K562 (cell line): ENCODE measurements around the gene ZFYVE28. TPM values are rescaled to one million over a fixed set of nuclear protein-coding genes. Genes with fewer than 3 reads are reported as not detected.

ENCODE experiments used
- ATAC-seq: fragments of 200-7000 bp; cut with Tn5 transposase; 3 replicates; pipeline ENCODE4 v1.9.1; 2020; ENCODE audit warnings: moderate library complexity
- BruUV-seq: library from RNA; stranded (reverse); fragments of 400-500 nt; replicated peaks from 2 replicates; lab custom pipeline; 2021; lab: Mats Ljungman, UMichigan
- CTCF ChIA-PET: fragments of 300-600 bp; formaldehyde crosslinking; extraction: SDS; loops from one replicate; lab custom pipeline; 2021; ENCODE audit warnings: low intra/inter-chr PET ratio; lab: Yijun Ruan, JAX
- POLR2A ChIA-PET: fragments of 300-600, 350-650 bp; sonication (Branson Sonifier 250); formaldehyde crosslinking; extraction: SDS; loops from one replicate; lab custom pipeline; 2021; ENCODE audit warnings: antibody characterized with exemption, inconsistent platforms; lab: Yijun Ruan, JAX
- DNase-seq, 4 experiments: peaks; one replicate each; pipeline versions ENCODE4 v3.0.0 to v3.0.0-alpha.2; 2011 to 2018; ENCODE audit warnings: low spot score in 3 of 4, mixed read lengths in 3 of 4; ENCODE audit errors: extremely low read depth in 1 of 4
- FAIRE-seq: peaks from 2 replicates; lab custom pipeline; 2011; peaks lifted over from hg19 to GRCh38; lab: Jason Lieb, UNC
- H2AFZ ChIP-seq: 2 replicates; pipeline ENCODE4 v1.6.0; 2011; ENCODE audit warnings: low read depth, low read length, control low read depth, inconsistent platforms
- H3K27ac ChIP-seq: fragments of 200-600 bp; 3 replicates; pipeline ENCODE4 v1.8.0; 2011; ENCODE audit warnings: low read depth, mild to moderate bottlenecking, control low read depth, inconsistent platforms, low read length, moderate library complexity, mixed read lengths; ENCODE audit errors: extremely low read depth
- H3K27me3 ChIP-seq, 2 experiments: fragments of 300-600 bp in 1 of 2; 2 replicates in 1 of 2; 3 replicates in 1 of 2; pipeline versions ENCODE4 v1.6.0 to v1.8.0; 2011; ENCODE audit warnings: inconsistent platforms in 2 of 2, low read length in 2 of 2, mild to moderate bottlenecking in 1 of 2, mixed read lengths in 1 of 2, moderate library complexity in 1 of 2; ENCODE audit not compliant: control insufficient read depth in 2 of 2, insufficient read depth in 2 of 2
- H3K36me3 ChIP-seq: fragments of 300-600 bp; 3 replicates; pipeline ENCODE4 v1.8.0; 2011; ENCODE audit warnings: mild to moderate bottlenecking, low read length, inconsistent platforms; ENCODE audit not compliant: control insufficient read depth, insufficient read depth
- H3K4me1 ChIP-seq, 2 experiments: fragments of 200-600 bp in 1 of 2; replicated peaks in 1 of 2; 2 replicates in 1 of 2; 3 replicates in 1 of 2; pipeline versions ENCODE4 v1.5.1 to v1.8.0; 2011; ENCODE audit warnings: inconsistent platforms in 2 of 2, low read length in 2 of 2, mild to moderate bottlenecking in 1 of 2, mixed read lengths in 1 of 2, moderate library complexity in 1 of 2; ENCODE audit not compliant: control insufficient read depth in 2 of 2, insufficient read depth in 2 of 2
- H3K4me2 ChIP-seq: 2 replicates; pipeline ENCODE4 v1.6.1; 2011; ENCODE audit warnings: low read length, control low read depth, inconsistent platforms, mixed read lengths; ENCODE audit not compliant: insufficient read depth
- H3K4me3 ChIP-seq: fragments of 200-600 bp; sonication (generic), shearing (Covaris generic); 2 replicates; pipeline ENCODE4 v1.5.1; 2016; ENCODE audit warnings: control low read depth, inconsistent platforms
- H3K79me2 ChIP-seq: fragments of 200-600 bp; 3 replicates; pipeline ENCODE4 v1.8.0; 2011; ENCODE audit warnings: low read length, inconsistent platforms; ENCODE audit not compliant: control insufficient read depth, insufficient read depth
- H3K9ac ChIP-seq, 2 experiments: 2 replicates each; pipeline versions ENCODE4 v1.6.0 to v1.6.1; 2011; ENCODE audit warnings: low read depth in 2 of 2, low read length in 2 of 2, control low read depth in 1 of 2, inconsistent platforms in 1 of 2, mild to moderate bottlenecking in 1 of 2, mixed read lengths in 1 of 2; ENCODE audit not compliant: insufficient read depth in 1 of 2
- H3K9me1 ChIP-seq: one replicate; pipeline ENCODE4 v1.6.0; 2011; ENCODE audit warnings: inconsistent platforms, mild to moderate bottlenecking, low read length, moderate library complexity; ENCODE audit not compliant: control insufficient read depth, insufficient read depth
- H3K9me3 ChIP-seq: replicated peaks from 2 replicates; pipeline ENCODE4 v1.5.1; 2011; ENCODE audit warnings: low read depth, low read length, inconsistent platforms; ENCODE audit not compliant: control insufficient read depth, insufficient read depth
- H4K20me1 ChIP-seq: replicated peaks from 2 replicates; pipeline ENCODE4 v1.6.1; 2011; ENCODE audit warnings: low read length, inconsistent platforms, mixed read lengths; ENCODE audit not compliant: control insufficient read depth, insufficient read depth
- CBFA2T2 ChIP-seq: fragments of 450-650 bp; conservative IDR thresholded peaks from 2 replicates; pipeline ENCODE4 v1.6.1; 2017; ENCODE audit warnings: mild to moderate bottlenecking
- E2F1 ChIP-seq: sonication (generic); formaldehyde crosslinking; IDR thresholded peaks from 2 replicates; pipeline ENCODE4 v1.8.1; 2023; ENCODE audit warnings: mild to moderate bottlenecking, missing genetic modification reagents, moderate library complexity
- POLR2G ChIP-seq: fragments of 200-400 bp; formaldehyde crosslinking; IDR thresholded peaks from 2 replicates; pipeline ENCODE4 v1.6.1; 2017; ENCODE audit warnings: low read depth, mild to moderate bottlenecking, antibody characterized with exemption, low read length, moderate library complexity
- RBM39 ChIP-seq: fragments of 200-400 bp; formaldehyde crosslinking; optimal IDR thresholded peaks from 2 replicates; pipeline ENCODE3; 2018; ENCODE audit warnings: low read depth, low read length
- WGBS: fragments of 100-300 bp; shearing (Covaris generic); methylation state at CpG from one replicate; pipeline ENCODE4 v1.1.6; 2016; ENCODE audit warnings: low coverage, mixed read lengths; ENCODE audit not compliant: insufficient coverage; ENCODE audit errors: missing lambda C conversion rate; 5-methylcytosine and 5-hydroxymethylcytosine counted together
- in situ Hi-C: fragments of 300-500 bp; cut with MboI; formaldehyde crosslinking; loops from 4 replicates; pipeline ENCODE4 v1.15.0; 2018; ENCODE audit warnings: inconsistent platforms, mixed read lengths
- intact Hi-C: fragments of 100-400 bp; cut with micrococcal nuclease; formaldehyde crosslinking; loops from 2 replicates; pipeline ENCODE4 v1.14.2; 2022
- polyA plus RNA-seq, 8 experiments: library from polyadenylated mRNA; depleted of rRNA in 4 of 8; stranded (reverse) in 5 of 8; unstranded in 3 of 8; fragments of >200 nt; fragmentation: Nextera tagmentation in 2 of 8; fragmentation: Illumina TruSeq in 1 of 8; extraction: Ambion mirVana in 2 of 8; extraction: Trizol in 1 of 8; gene quantifications; 2 replicates each; pipeline versions ENCODE4 v1.2.1 to v1.2.3, GENCODE V29; 2011 to 2014; ENCODE audit warnings: inconsistent platforms in 1 of 8, missing spikeins in 1 of 8
- total RNA-seq, 7 experiments: library from RNA; depleted of rRNA in 6 of 7; stranded (reverse); fragments of >200 nt in 6 of 7; fragmentation: Illumina TruSeq in 2 of 7; extraction: Trizol in 2 of 7; gene quantifications; 2 replicates each; pipeline versions ENCODE4 v1.2.1 to v1.2.3, GENCODE V29; 2011 to 2021; ENCODE audit warnings: low replicate concordance in 1 of 7

The ZFYVE28 gene
- total and polyA plus RNA-seq, 9 of the 15 experiments (the other 6 are each of a cell fraction or from before 2014, with no cell fraction given): 1.3 to 24.8 (median 8.9) TPM

GRCh38 chr4:2367626-2368025, 50.8 kb downstream of the ZFYVE28 start:
- H3K9ac ChIP-seq: no peak overlapping the region
- no peak overlapping the region for H3K4me3 ChIP-seq
- H3K9me3 ChIP-seq: peaks cover 3% of the 10 kb centered on the region; the same call in 1 of the 2 replicates
- intact Hi-C loops: no loop called here
- H3K27ac ChIP-seq: no peak overlapping the region
- ChIA-PET POLR2A (no interaction called here), CTCF (no interaction called here)
- H3K79me2 ChIP-seq: peaks cover 17% of the 10 kb centered on the region; the same call in 2 of the 3 replicates
- TF ChIP-seq CBFA2T2 (no peak), POLR2G (peak; percentile 30; the same call in 1 of the 2 replicates)
- peaks cover 14% of the 10 kb centered on the region; the same call in 1 of the 3 replicates for H3K36me3 ChIP-seq
- in situ Hi-C loops: no loop called here
- ATAC-seq: no peak
- peaks cover 14 to 42% of the 10 kb centered on the region in 2 experiments; a peak in 3 of 5 replicates for H3K4me1 ChIP-seq
- FAIRE-seq: no peak
- no peak overlapping the region for H3K4me2 ChIP-seq
- no peak overlapping the region for H2AFZ ChIP-seq
- H3K9me1 ChIP-seq: no peaks in the 10 kb centered on the region
- DNase-seq: no peak
- no TSS peak for BruUV-seq
- no peaks in the 10 kb centered on the region for H3K27me3 ChIP-seq
- H4K20me1 ChIP-seq: no peaks in the 10 kb centered on the region
- WGBS: 65% methylated on average over 7 of the region's 7 CpGs

- Histone ChIP-seq H3K9me1 (no peaks in the 10 kb centered on the region), H3K4me3 (no peak overlapping the region), H3K4me2 (no peak overlapping the region), H3K27me3 (no peaks in the 10 kb centered on the region), H3K9me3 (peaks cover 3% of the 10 kb centered on the region; the same call in 1 of the 2 replicates), H4K20me1 (no peaks in the 10 kb centered on the region), H3K9ac (no peak overlapping the region)
- CTCF ChIA-PET: no interaction called here
- no peak for ATAC-seq
- 69% methylated on average over 20 of the region's 20 CpGs for WGBS
- intact Hi-C loops (no loop called here), in situ Hi-C loops (no loop called here)
- no peak for DNase-seq
- TF ChIP-seq RBM39 (no peak), E2F1 (CRISPR knock-in tag) (no peak)
- TF ChIP-seq, all 486 proteins: peak for 0
- BruUV-seq: no TSS peak
- peaks cover 18 to 49% of the 10 kb centered on the region in 2 experiments; a peak in 4 of 5 replicates for H3K4me1 ChIP-seq
- H2AFZ ChIP-seq: no peak overlapping the region
- POLR2A ChIA-PET: interaction anchor here (0.6 to 1.1 kb wide), 4 partner anchors 14 to 124 kb away, joined by 3 to 4 read pairs (median 3); no protein-coding TSS in a partner anchor
- peaks cover 14% of the 10 kb centered on the region; the same call in 1 of the 3 replicates for H3K36me3 ChIP-seq
- peaks cover 17% of the 10 kb centered on the region; the same call in 2 of the 3 replicates for H3K79me2 ChIP-seq
- FAIRE-seq: peak; percentile 65
- H3K27ac ChIP-seq: no peak overlapping the region
Measured at GRCh38 chr4:2366252-2367192, 51.9 kb downstream of the ZFYVE28 start.
